ENCODE measurements around the gene TDG.

DNA sequence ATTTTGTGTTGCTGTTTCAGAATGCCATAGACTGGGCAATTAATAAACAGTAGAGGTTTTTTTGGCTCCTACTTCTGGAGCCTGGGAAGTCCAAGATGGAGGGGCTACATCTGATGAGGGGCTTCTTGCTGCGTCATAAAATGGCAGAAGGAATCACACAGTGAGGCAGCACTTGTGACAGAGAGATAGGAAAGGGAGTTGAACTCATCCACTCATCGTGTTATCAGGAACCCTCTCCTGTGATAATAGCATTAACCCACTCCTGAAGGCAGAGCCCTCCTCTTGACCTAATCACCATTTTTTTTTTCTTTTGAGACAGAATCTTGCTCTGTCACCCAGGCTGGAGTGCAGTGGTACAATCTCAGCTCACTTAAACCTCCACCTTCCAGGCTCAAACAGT is 9.7 kb downstream of the TDG start:
- TF ChIP-seq CTCF (IDR thresholded peaks at IDR 0.05; ENCODE audit: low read depth, low read length) (no peak), EZH2phosphoT487 (IDR thresholded peaks at IDR 0.05; ENCODE audit: low read depth) (no peak)
